Measurements from ENCODE around the gene CORIN. TPM values are rescaled to one million over a fixed set of nuclear protein-coding genes. Genes with fewer than 3 reads are reported as not detected.

The CORIN gene
- total RNA-seq, 1 donor from 2014 or later = 0.51 TPM

GRCh38 chr4:47746122-47746521 is 91.7 kb downstream of the CORIN start:
- no peak for DNase-seq (ENCODE audit: low spot score)
- Mint-ChIP-seq H3K27me3 (ENCODE audit: unreplicated experiment) (no peaks in the 10 kb centered on the region), H3K27ac (ENCODE audit: unreplicated experiment) (no peak overlapping the region), H3K9me3 (ENCODE audit: unreplicated experiment) (no peaks in the 10 kb centered on the region), H3K4me3 (ENCODE audit: unreplicated experiment) (no peak overlapping the region), H3K4me1 (ENCODE audit: unreplicated experiment) (no peaks in the 10 kb centered on the region), H3K36me3 (ENCODE audit: low read depth, unreplicated experiment) (no peaks in the 10 kb centered on the region)
- no peak for TF ChIP-seq CTCF (IDR thresholded peaks at IDR 0.05; ENCODE audit: unreplicated experiment)

GRCh38 chr4:47744843-47745382 is 93.0 kb downstream of the CORIN start:
- no peaks in the 10 kb centered on the region for H3K27me3 Mint-ChIP-seq (ENCODE audit: unreplicated experiment)
- no peaks in the 10 kb centered on the region for H3K36me3 Mint-ChIP-seq (ENCODE audit: low read depth, unreplicated experiment)
- no peak overlapping the region for H3K27ac Mint-ChIP-seq (ENCODE audit: unreplicated experiment)
- H3K4me3 Mint-ChIP-seq (ENCODE audit: unreplicated experiment) = no peak overlapping the region
- H3K9me3 Mint-ChIP-seq (ENCODE audit: unreplicated experiment) = no peaks in the 10 kb centered on the region
- DNase-seq (ENCODE audit: low spot score) = no peak
- no peak for TF ChIP-seq CTCF (IDR thresholded peaks at IDR 0.05; ENCODE audit: unreplicated experiment)
- H3K4me1 Mint-ChIP-seq (ENCODE audit: unreplicated experiment) = no peaks in the 10 kb centered on the region

- H3K27ac Mint-ChIP-seq (ENCODE audit: unreplicated experiment) = no peak overlapping the region
- H3K4me3 Mint-ChIP-seq (ENCODE audit: unreplicated experiment) = no peak overlapping the region
- no peak for TF ChIP-seq CTCF (IDR thresholded peaks at IDR 0.05; ENCODE audit: unreplicated experiment)
- no peak for DNase-seq (ENCODE audit: low spot score)
- H3K9me3 Mint-ChIP-seq (ENCODE audit: unreplicated experiment) = no peaks in the 10 kb centered on the region
- no peaks in the 10 kb centered on the region for H3K4me1 Mint-ChIP-seq (ENCODE audit: unreplicated experiment)
- H3K36me3 Mint-ChIP-seq (ENCODE audit: low read depth, unreplicated experiment) = no peaks in the 10 kb centered on the region
- no peaks in the 10 kb centered on the region for H3K27me3 Mint-ChIP-seq (ENCODE audit: unreplicated experiment)
These were observed 93.6 kb downstream of the CORIN start for GRCh38 chr4:47744253-47744652.

- Mint-ChIP-seq H3K4me1 (ENCODE audit: unreplicated experiment) (no peaks in the 10 kb centered on the region), H3K36me3 (ENCODE audit: low read depth, unreplicated experiment) (no peaks in the 10 kb centered on the region), H3K27me3 (ENCODE audit: unreplicated experiment) (no peaks in the 10 kb centered on the region), H3K27ac (ENCODE audit: unreplicated experiment) (no peak overlapping the region), H3K4me3 (ENCODE audit: unreplicated experiment) (no peak overlapping the region), H3K9me3 (ENCODE audit: unreplicated experiment) (no peaks in the 10 kb centered on the region)
- no peak for TF ChIP-seq CTCF (IDR thresholded peaks at IDR 0.05; ENCODE audit: unreplicated experiment)
- DNase-seq (ENCODE audit: low spot score) = no peak
These were observed 96.7 kb downstream of the CORIN start for GRCh38 chr4:47741200-47741599.

- Mint-ChIP-seq H3K36me3 (ENCODE audit: low read depth, unreplicated experiment) (no peaks in the 10 kb centered on the region), H3K4me3 (ENCODE audit: unreplicated experiment) (no peak overlapping the region), H3K27me3 (ENCODE audit: unreplicated experiment) (no peaks in the 10 kb centered on the region), H3K4me1 (ENCODE audit: unreplicated experiment) (no peaks in the 10 kb centered on the region), H3K27ac (ENCODE audit: unreplicated experiment) (no peak overlapping the region), H3K9me3 (ENCODE audit: unreplicated experiment) (no peaks in the 10 kb centered on the region)
- DNase-seq (ENCODE audit: low spot score) = no peak
- TF ChIP-seq CTCF (IDR thresholded peaks at IDR 0.05; ENCODE audit: unreplicated experiment) = no peak
These were observed 100.5 kb downstream of the CORIN start for GRCh38 chr4:47737326-47737725.

Data from endothelial cell (in vitro differentiated cells).